ENCODE results near the gene C2CD2. TPM values are rescaled to one million over a fixed set of nuclear protein-coding genes. Genes with fewer than 3 reads are reported as not detected.

The C2CD2 gene
- total and polyA plus RNA-seq, 2 experiments from 2014 or later, result 4.5 to 16.2 TPM

GRCh38 chr21:41961753-41962152 lies 7.9 kb upstream of the C2CD2 start (continued):
- TF ChIP-seq ZNF462 (CRISPR knock-in tag; IDR thresholded peaks at IDR 0.05), result no peak
- TF ChIP-seq ETS1 (IDR thresholded peaks at IDR 0.05), result no peak
- TF ChIP-seq ZNF331 (CRISPR knock-in tag; IDR thresholded peaks at IDR 0.05; ENCODE audit: low read depth), result no peak
- TF ChIP-seq CREB1 (CRISPR knock-in tag; IDR thresholded peaks at IDR 0.05; ENCODE audit: low read depth), result no peak
- no peak for TF ChIP-seq JUNB (IDR thresholded peaks at IDR 0.05; ENCODE audit: unreplicated experiment)
- TF ChIP-seq POLR2AphosphoS5 (IDR thresholded peaks at IDR 0.05; ENCODE audit: low read depth), result no peak

- Histone ChIP-seq H2AFZ (peak overlapping the region; percentile 32; the same call in 1 of the 2 replicates), H3K27me3 (ENCODE audit: insufficient read depth) (no peaks in the 10 kb centered on the region), H3K79me2 (replicated peaks; ENCODE audit: insufficient read depth) (no peaks in the 10 kb centered on the region), H3K36me3 (ENCODE audit: insufficient read depth) (no peaks in the 10 kb centered on the region), H3K27ac (ENCODE audit: low read depth) (no peak overlapping the region), H3F3A (replicated peaks; ENCODE audit: low read depth) (no peaks in the 10 kb centered on the region), H3K9me2 (ENCODE audit: insufficient read depth) (no peaks in the 10 kb centered on the region), H3K4me3 (no peak overlapping the region), H3K4me2 (no peak overlapping the region), H4K20me1 (replicated peaks; ENCODE audit: insufficient read depth) (no peaks in the 10 kb centered on the region), H3K4me1 (ENCODE audit: insufficient read depth) (no peaks in the 10 kb centered on the region; the same call in 1 of the 2 replicates)
- Mint-ChIP-seq H3K4me3 (no peak overlapping the region), H3K4me1 (peaks cover 13% of the 10 kb centered on the region), H3K27me3 (ENCODE audit: insufficient read depth, low read depth, poor library complexity) (peaks cover 5% of the 10 kb centered on the region), H3K9me3 (no peaks in the 10 kb centered on the region), H3K27ac (no peak overlapping the region; the same call in 1 of the 2 replicates), H3K36me3 (ENCODE audit: low read depth) (no peaks in the 10 kb centered on the region)
- DNase-seq (ENCODE audit: low spot score) (no peak), ATAC-seq (no peak)
- TF ChIP-seq REST (IDR thresholded peaks at IDR 0.05; ENCODE audit: unreplicated experiment) (no peak), ETS1 (IDR thresholded peaks at IDR 0.05) (no peak), CTCF (conservative IDR thresholded peaks at IDR 0.05; ENCODE audit: low read depth in 2 of 2) (no peak), EZH2 (IDR thresholded peaks at IDR 0.05; ENCODE audit: low read depth, unreplicated experiment) (no peak)
Measured at GRCh38 chr21:41961282-41961701, 7.5 kb upstream of the C2CD2 start.
